H1 (cell line): ENCODE measurements around the gene TYMS. TPM values are rescaled to one million over a fixed set of nuclear protein-coding genes. Genes with fewer than 3 reads are reported as not detected.

ENCODE experiments used
- CTCF ChIA-PET: fragments of 300-600 bp; sonication (Branson Sonifier 250); formaldehyde crosslinking; loops from one replicate; lab custom pipeline; 2021; ENCODE audit not compliant: partially characterized antibody; lab: Charles Lee
- POLR2A ChIA-PET: fragments of 300-600 bp; sonication (Branson Sonifier 250); formaldehyde crosslinking; loops from one replicate; lab custom pipeline; 2021; ENCODE audit warnings: inconsistent platforms; ENCODE audit not compliant: partially characterized antibody; lab: Charles Lee
- DNase-seq, 2 experiments: peaks; one replicate each; pipeline versions ENCODE4 v3.0.0 to v3.0.0-alpha.2; 2010 to 2022; ENCODE audit warnings: low spot score in 2 of 2, low read depth in 1 of 2, mixed read lengths in 1 of 2
- FAIRE-seq: peaks from 2 replicates; lab custom pipeline; 2011; peaks lifted over from hg19 to GRCh38; lab: Jason Lieb, UNC
- H2AFZ ChIP-seq: 2 replicates; pipeline ENCODE4 v1.8.1; 2012; ENCODE audit warnings: low read length, inconsistent platforms
- H2AK5ac ChIP-seq: 2 replicates; pipeline ENCODE4 v1.6.1; 2013; ENCODE audit warnings: low read depth, low read length
- H2BK120ac ChIP-seq: replicated peaks from 2 replicates; pipeline ENCODE3; 2013; ENCODE audit warnings: low read depth, low read length, inconsistent platforms
- H2BK12ac ChIP-seq: 2 replicates; pipeline ENCODE4 v1.6.1; 2013; ENCODE audit warnings: low read depth, low read length
- H2BK15ac ChIP-seq: 2 replicates; pipeline ENCODE4 v1.6.1; 2013; ENCODE audit warnings: low read length
- H2BK20ac ChIP-seq: 2 replicates; pipeline ENCODE4 v1.6.1; 2013; ENCODE audit warnings: low read length
- H2BK5ac ChIP-seq: 2 replicates; pipeline ENCODE4 v1.6.1; 2013; ENCODE audit warnings: low read depth, low read length
- H3K14ac ChIP-seq: 2 replicates; pipeline ENCODE4 v1.6.1; 2013; ENCODE audit warnings: inconsistent platforms; ENCODE audit not compliant: insufficient read length
- H3K18ac ChIP-seq: 2 replicates; pipeline ENCODE4 v1.6.1; 2013; ENCODE audit warnings: low read length; ENCODE audit errors: extremely low read depth
- H3K23ac ChIP-seq: 2 replicates; pipeline ENCODE4 v1.6.1; 2013; ENCODE audit warnings: inconsistent platforms; ENCODE audit not compliant: insufficient read length
- H3K23me2 ChIP-seq: 2 replicates; pipeline ENCODE4 v1.6.1; 2013; ENCODE audit warnings: low read depth, low read length
- H3K27ac ChIP-seq: 2 replicates; pipeline ENCODE4 v1.6.1; 2011; ENCODE audit warnings: low read depth, low read length, inconsistent platforms
- H3K27me3 ChIP-seq, 4 experiments: replicated peaks in 1 of 4; 1 replicate in 1 of 4; 2 replicates in 3 of 4; pipeline versions ENCODE4 v1.6.1 to v1.8.1; 2011 to 2013; ENCODE audit warnings: low read length in 3 of 4, mild to moderate bottlenecking in 3 of 4, inconsistent platforms in 2 of 4, mixed read lengths in 2 of 4, moderate library complexity in 1 of 4; ENCODE audit not compliant: control insufficient read depth in 3 of 4, insufficient read depth in 3 of 4; ENCODE audit errors: extremely low read depth in 1 of 4
- H3K36me3 ChIP-seq, 4 experiments: 2 replicates each; pipeline versions ENCODE4 v1.6.1 to v1.8.1; 2011 to 2013; ENCODE audit warnings: mild to moderate bottlenecking in 4 of 4, low read length in 3 of 4, moderate library complexity in 2 of 4, control low read depth in 1 of 4, inconsistent platforms in 1 of 4; ENCODE audit not compliant: insufficient read depth in 4 of 4, control insufficient read depth in 2 of 4
- H3K4ac ChIP-seq: replicated peaks from 2 replicates; pipeline ENCODE3; 2013; ENCODE audit warnings: low read length, low read depth, mixed read lengths, inconsistent platforms; ENCODE audit not compliant: insufficient read length
- H3K4me1 ChIP-seq, 4 experiments: replicated peaks in 1 of 4; 1 replicate in 1 of 4; 2 replicates in 3 of 4; pipeline versions ENCODE4 v1.6.1 to v1.8.1; 2011 to 2013; ENCODE audit warnings: low read length in 3 of 4, inconsistent platforms in 2 of 4, mixed read lengths in 1 of 4; ENCODE audit not compliant: insufficient read depth in 4 of 4, control insufficient read depth in 3 of 4
- H3K4me2 ChIP-seq, 2 experiments: 2 replicates each; pipeline versions ENCODE4 v1.6.1 to v1.8.1; 2011 to 2013; ENCODE audit warnings: low read depth in 2 of 2, low read length in 2 of 2, control low read depth in 1 of 2, inconsistent platforms in 1 of 2, mild to moderate bottlenecking in 1 of 2; ENCODE audit not compliant: insufficient read depth in 1 of 2
- H3K4me3 ChIP-seq, 4 experiments: fragments of 200-600, 300-600 bp in 1 of 4; sonication (generic), shearing (Covaris generic), sonication (Bioruptor Twin) in 1 of 4; 2 replicates each; pipeline versions ENCODE4 v1.5.1 to v1.8.1; 2011 to 2016; ENCODE audit warnings: low read length in 4 of 4, low read depth in 3 of 4, control low read depth in 2 of 4, inconsistent platforms in 2 of 4, mild to moderate bottlenecking in 2 of 4, mixed read lengths in 1 of 4, moderate library complexity in 1 of 4; ENCODE audit not compliant: insufficient read depth in 2 of 4; ENCODE audit errors: extremely low read depth in 1 of 4
- H3K56ac ChIP-seq: replicated peaks from 2 replicates; pipeline ENCODE3; 2013; ENCODE audit warnings: low read depth, mild to moderate bottlenecking, mixed read lengths, low read length, inconsistent platforms; ENCODE audit not compliant: insufficient read length
- H3K79me1 ChIP-seq: 2 replicates; pipeline ENCODE4 v1.6.1; 2013; ENCODE audit warnings: low read depth, low read length, control low read depth
- H3K79me2 ChIP-seq, 2 experiments: 2 replicates each; pipeline versions ENCODE4 v1.6.1 to v1.8.1; 2012 to 2013; ENCODE audit warnings: low read length in 2 of 2, mild to moderate bottlenecking in 2 of 2, inconsistent platforms in 1 of 2; ENCODE audit not compliant: insufficient read depth in 2 of 2, control insufficient read depth in 1 of 2
- H3K9ac ChIP-seq, 4 experiments: replicated peaks in 1 of 4; 1 replicate in 1 of 4; 2 replicates in 3 of 4; pipeline versions ENCODE4 v1.6.1 to v1.8.1; 2011 to 2013; ENCODE audit warnings: low read depth in 3 of 4, low read length in 3 of 4, control low read depth in 2 of 4, mild to moderate bottlenecking in 2 of 4, moderate library complexity in 2 of 4, inconsistent platforms in 1 of 4; ENCODE audit errors: extremely low read depth in 1 of 4
- H3K9me3 ChIP-seq, 2 experiments: 2 replicates each; pipeline versions ENCODE4 v1.6.1 to v1.8.1; 2012 to 2013; ENCODE audit warnings: mild to moderate bottlenecking in 2 of 2, moderate library complexity in 2 of 2, control low read depth in 1 of 2, inconsistent platforms in 1 of 2, low read depth in 1 of 2, low read length in 1 of 2, mixed read lengths in 1 of 2; ENCODE audit not compliant: insufficient read depth in 2 of 2
- H4K20me1 ChIP-seq, 2 experiments: replicated peaks in 1 of 2; 2 replicates each; pipeline versions ENCODE3 to v1.8.1; 2011 to 2013; ENCODE audit warnings: inconsistent platforms in 2 of 2, low read length in 2 of 2, mild to moderate bottlenecking in 1 of 2; ENCODE audit not compliant: insufficient read depth in 2 of 2, control insufficient read depth in 1 of 2
- H4K5ac ChIP-seq: 2 replicates; pipeline ENCODE4 v1.6.1; 2013; ENCODE audit warnings: low read length, low read depth, mixed read lengths, inconsistent platforms; ENCODE audit not compliant: insufficient read length
- H4K8ac ChIP-seq: 2 replicates; pipeline ENCODE4 v1.8.0; 2013; ENCODE audit warnings: mild to moderate bottlenecking, moderate library complexity, low read length, inconsistent platforms; ENCODE audit not compliant: insufficient read depth; ENCODE audit errors: extremely low read depth
- H4K91ac ChIP-seq: replicated peaks from 2 replicates; pipeline ENCODE3; 2013; ENCODE audit warnings: low read length, mixed read lengths, inconsistent platforms; ENCODE audit not compliant: insufficient read length
- POLR2A ChIP-seq, 2 experiments: IDR thresholded peaks; 1 replicate in 1 of 2; 2 replicates in 1 of 2; pipeline ENCODE4 v1.6.1; 2011; ENCODE audit warnings: low read depth in 2 of 2, low read length in 2 of 2, mild to moderate bottlenecking in 2 of 2; ENCODE audit errors: control extremely low read depth in 1 of 2
- POLR2AphosphoS5 ChIP-seq: IDR thresholded peaks from 2 replicates; pipeline ENCODE4 v1.6.1; 2011; ENCODE audit warnings: low read depth, low read length
- WGBS, 2 experiments: shearing (Covaris generic) in 1 of 2; methylation state at CpG; one replicate each; pipeline versions ENCODE4 v1.1.6 to v1.1.7; 2013 to 2015; ENCODE audit warnings: low lambda C conversion rate in 2 of 2, mixed read lengths in 2 of 2, inconsistent platforms in 1 of 2, low coverage in 1 of 2, missing lambda C conversion rate in 1 of 2; ENCODE audit not compliant: insufficient replicate concordance in 2 of 2, insufficient coverage in 1 of 2, insufficient read length in 1 of 2; ENCODE audit errors: extremely low coverage in 1 of 2, missing lambda C conversion rate in 1 of 2; 5-methylcytosine and 5-hydroxymethylcytosine counted together
- polyA plus RNA-seq, 7 experiments: library from polyadenylated mRNA; depleted of rRNA in 3 of 7; stranded (reverse) in 5 of 7; unstranded in 2 of 7; fragments of >200 nt in 5 of 7; fragments of 200-250 nt in 2 of 7; gene quantifications; 1 replicate in 5 of 7; 2 replicates in 1 of 7; 4 replicates in 1 of 7; pipeline versions ENCODE4 v1.2.1 to v1.2.3, GENCODE V29; 2011 to 2013; ENCODE audit warnings: missing spikeins in 2 of 7, mixed read lengths in 2 of 7
- total RNA-seq: library from RNA; stranded (reverse); fragmentation: NEBNext Ultra II Directional; extraction: Animal tissue kit (Norgen Biotek cat#: 25700); gene quantifications from 2 replicates; pipeline ENCODE4 v1.2.1, GENCODE V29; 2021

Gene TYMS
- total and polyA plus RNA-seq, 2 of the 8 experiments (the other 6 are each of a cell fraction or from before 2014, with no cell fraction given): 91.9 to 110 TPM

DNA sequence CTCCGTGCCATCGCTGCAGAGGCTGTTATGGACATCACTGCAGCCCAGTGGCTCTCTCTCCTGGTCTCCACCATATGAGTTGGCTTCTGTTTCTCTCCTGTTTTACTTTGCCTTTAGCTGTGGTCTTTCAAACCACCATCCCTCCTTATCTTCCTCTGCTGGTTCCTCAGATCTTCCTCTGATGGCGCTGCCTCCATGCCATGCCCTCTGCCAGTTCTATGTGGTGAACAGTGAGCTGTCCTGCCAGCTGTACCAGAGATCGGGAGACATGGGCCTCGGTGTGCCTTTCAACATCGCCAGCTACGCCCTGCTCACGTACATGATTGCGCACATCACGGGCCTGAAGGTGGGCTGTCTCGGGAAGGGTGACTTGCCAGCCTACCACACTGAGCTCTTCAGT is 13.1 kb downstream of the TYMS start:
- no peak overlapping the region for H2BK12ac ChIP-seq
- H2BK20ac ChIP-seq: no peak overlapping the region
- no peak overlapping the region for H3K56ac ChIP-seq
- no peak overlapping the region for H3K14ac ChIP-seq
- TF ChIP-seq POLR2A (IDR thresholded peaks at IDR 0.05; ENCODE audit: control extremely low read depth in 1 of 2, low read depth in 2 of 2, low read length in 2 of 2): no peak
- peak; percentile 23; the same call in 1 of the 2 replicates for TF ChIP-seq POLR2AphosphoS5
- H2BK5ac ChIP-seq: no peak overlapping the region
- no peak overlapping the region for H4K91ac ChIP-seq
- WGBS, 2 experiments: 94% methylated on average over 11 of the region's 11 CpGs; no CpG with 5 or more reads in 1 of the 2 experiments
- H3K36me3 ChIP-seq: peaks cover 11 to 68% (median 54%) of the 10 kb centered on the region in 4 experiments
- no peak overlapping the region for H4K5ac ChIP-seq
- H3K27ac ChIP-seq: no peak overlapping the region
- H3K4me3 ChIP-seq: no peak overlapping the region
- no peak overlapping the region for H3K18ac ChIP-seq
- H2BK15ac ChIP-seq: no peak overlapping the region
- H3K27me3 ChIP-seq: no peaks in the 10 kb centered on the region
- H2AK5ac ChIP-seq: no peak overlapping the region
- H3K4me2 ChIP-seq: no peak overlapping the region
- no peak overlapping the region for H2BK120ac ChIP-seq
- H4K8ac ChIP-seq: no peak overlapping the region
- no peak overlapping the region for H3K4ac ChIP-seq
- ChIA-PET CTCF (interaction anchor here (0.8 to 1.4 kb wide), 8 partner anchors 9 to 75 kb away, joined by 3 to 4 read pairs (median 3); no protein-coding TSS in a partner anchor), POLR2A (interaction anchor here (0.8 to 2.4 kb wide), 3 partner anchors 13 to 21 kb away, joined by 3 to 14 read pairs (median 4); partner anchors contain the start of gene TYMS)
- peaks cover 4 to 12% of the 10 kb centered on the region in 2 experiments for H4K20me1 ChIP-seq
- H2AFZ ChIP-seq: no peak overlapping the region
- no peak overlapping the region for H3K23ac ChIP-seq
- H3K9ac ChIP-seq: no peak overlapping the region
- no peaks in the 10 kb centered on the region for H3K9me3 ChIP-seq
- no peak for FAIRE-seq
- H3K79me1 ChIP-seq: peaks cover 4% of the 10 kb centered on the region; the same call in 1 of the 2 replicates
- DNase-seq: no peak
- H3K4me1 ChIP-seq: no peaks in the 10 kb centered on the region
- peaks cover 3% of the 10 kb centered on the region; the same call in 1 of the 2 replicates for H3K23me2 ChIP-seq
- peaks cover 0 to 13% of the 10 kb centered on the region in 2 experiments; a peak in 2 of 4 replicates for H3K79me2 ChIP-seq
